Ascending aorta (tissue), 2 donors: ENCODE measurements around the gene PTPRK. TPM values are rescaled to one million over a fixed set of nuclear protein-coding genes. Genes with fewer than 3 reads are reported as not detected.
A peak's percentile ranks its signal among the peaks of the same experiment; 100 is the strongest.

ENCODE experiments used
- DNase-seq, 2 donors: peaks; one replicate each; pipeline ENCODE4 v3.0.0-alpha.2; 2019; ENCODE audit warnings: low spot score in 2 of 2
- H3K27ac ChIP-seq, 2 donors: fragments of 200-600 bp; sonication (generic); one replicate each; pipeline ENCODE4 v1.5.1; 2016 to 2017; ENCODE audit warnings: mild to moderate bottlenecking in 1 of 2
- H3K27me3 ChIP-seq: fragments of 200-600 bp; sonication (generic); one replicate; pipeline ENCODE4 v1.5.1; 2017
- H3K36me3 ChIP-seq, 2 donors: fragments of 200-600 bp; sonication (generic); one replicate each; pipeline ENCODE4 v1.5.1; 2016
- H3K4me1 ChIP-seq, 2 donors: fragments of 200-600 bp; sonication (generic); one replicate each; pipeline ENCODE4 v1.5.1; 2016 to 2017; ENCODE audit warnings: mild to moderate bottlenecking in 1 of 2
- H3K4me3 ChIP-seq, 2 donors: fragments of 200-600 bp; sonication (generic); one replicate each; pipeline ENCODE4 v1.5.1; 2016 to 2017; ENCODE audit warnings: mild to moderate bottlenecking in 1 of 2
- H3K9me3 ChIP-seq, 2 donors: fragments of 200-600 bp; sonication (generic); one replicate each; pipeline ENCODE4 v1.5.1; 2016
- CTCF ChIP-seq, 3 experiments: fragments of 200-600 bp in 2 of 3; fragments of 450-650 bp in 1 of 3; sonication (generic) in 2 of 3; IDR thresholded peaks; one replicate each; pipeline ENCODE4 v1.5.1; 2016 to 2019; ENCODE audit warnings: antibody characterized with exemption in 3 of 3, mild to moderate bottlenecking in 1 of 3, moderate library complexity in 1 of 3
- intact Hi-C: fragments of 100-400 bp; cut with DNase I; formaldehyde crosslinking; loops from one replicate; pipeline ENCODE4 v1.15.1; 2023
- total RNA-seq: library from RNA; depleted of rRNA; stranded (reverse); fragments of >200 nt; gene quantifications from one replicate; pipeline ENCODE4 v1.1.0, GENCODE V29; 2016

The PTPRK gene
- total RNA-seq, 1 donor from 2014 or later, result 73.1 TPM

DNA sequence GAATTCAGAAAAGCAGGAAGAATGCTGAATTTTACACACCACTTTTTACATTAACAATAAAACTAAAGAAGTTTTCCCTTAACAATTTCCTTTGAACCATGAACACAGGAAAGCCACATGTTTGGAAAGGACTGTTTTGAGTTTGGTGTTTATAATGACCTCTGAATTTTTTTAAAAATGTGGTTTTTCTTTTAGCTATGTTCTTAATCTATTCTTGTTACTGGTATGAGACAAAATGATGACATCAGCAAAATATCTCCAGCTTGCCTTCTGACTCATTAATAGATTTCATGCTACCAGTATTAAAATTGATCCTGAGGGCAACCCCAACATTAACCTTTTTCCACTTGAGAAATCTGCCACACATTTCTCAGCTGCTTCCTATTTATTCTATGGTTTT, 402.0 kb downstream of the PTPRK start:
- no peak for DNase-seq
- Histone ChIP-seq H3K9me3 (no peaks in the 10 kb centered on the region), H3K4me3 (no peak overlapping the region), H3K27me3 (no peaks in the 10 kb centered on the region), H3K27ac (no peak overlapping the region), H3K36me3 (no peaks in the 10 kb centered on the region), H3K4me1 (no peaks in the 10 kb centered on the region)
- no peak for TF ChIP-seq CTCF (IDR thresholded peaks at IDR 0.05)
- intact Hi-C loops, result no loop called here

DNA sequence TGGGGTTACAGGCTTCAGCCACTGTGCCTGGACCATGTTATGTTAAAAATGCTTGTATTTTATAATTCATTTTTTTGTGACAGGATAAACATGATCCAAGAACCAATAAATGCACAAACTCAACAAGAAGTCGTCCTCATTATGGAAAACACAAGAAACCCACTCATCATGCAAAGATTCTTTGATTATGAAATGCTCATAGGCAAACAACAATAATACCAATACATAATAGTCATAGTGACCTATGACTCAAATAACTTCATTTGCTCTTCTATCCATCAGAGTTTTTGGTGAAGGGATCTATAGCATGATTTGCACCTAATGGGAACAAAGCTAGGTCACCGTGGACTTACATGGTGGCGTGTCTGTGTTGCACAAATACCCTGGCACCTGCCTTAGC, 402.5 kb downstream of the PTPRK start:
- H3K4me1 ChIP-seq, result peaks cover 0 to 1% of the 10 kb centered on the region in 2 donors
- H3K27ac ChIP-seq, result no peak overlapping the region
- intact Hi-C loops, result no loop called here
- no peaks in the 10 kb centered on the region for H3K36me3 ChIP-seq
- no peak for DNase-seq
- H3K27me3 ChIP-seq, result no peaks in the 10 kb centered on the region
- no peaks in the 10 kb centered on the region for H3K9me3 ChIP-seq
- H3K4me3 ChIP-seq, result no peak overlapping the region
- no peak for TF ChIP-seq CTCF (IDR thresholded peaks at IDR 0.05)

- peaks cover 0 to 3% of the 10 kb centered on the region in 2 donors for H3K4me1 ChIP-seq
- no peak overlapping the region for H3K27ac ChIP-seq
- no peaks in the 10 kb centered on the region for H3K27me3 ChIP-seq
- H3K9me3 ChIP-seq, result no peaks in the 10 kb centered on the region
- no peak overlapping the region for H3K4me3 ChIP-seq
- no peak for DNase-seq
- H3K36me3 ChIP-seq, result no peaks in the 10 kb centered on the region
- TF ChIP-seq CTCF (IDR thresholded peaks at IDR 0.05), result no peak
- intact Hi-C loops, result no loop called here
Measured at GRCh38 chr6:128114164-128114563, 406.2 kb downstream of the PTPRK start.

DNA sequence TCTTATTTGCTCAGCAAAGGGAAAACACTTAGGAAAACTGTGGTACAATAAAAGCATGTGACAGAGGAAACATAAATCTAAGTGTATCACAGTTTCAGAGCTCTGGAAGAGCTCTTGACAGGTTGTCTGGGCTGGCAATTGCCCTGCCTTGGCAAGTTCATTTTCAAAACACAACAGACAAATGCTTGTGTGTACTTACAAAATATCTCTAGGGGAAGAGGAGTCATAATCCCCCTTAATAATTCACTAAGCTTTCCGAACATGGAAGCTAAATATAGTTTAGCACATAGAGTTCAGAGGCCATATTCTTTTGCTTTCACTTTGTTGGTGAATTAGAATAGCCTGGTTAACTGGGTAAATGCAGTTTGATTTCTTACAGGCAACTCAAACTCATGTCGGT, 407.9 kb downstream of the PTPRK start:
- TF ChIP-seq CTCF (IDR thresholded peaks at IDR 0.05), result no peak
- no peak for DNase-seq
- Histone ChIP-seq H3K4me3 (peak overlapping the region; percentile 43 to 48), H3K4me1 (peaks cover 0 to 3% of the 10 kb centered on the region in 2 donors), H3K9me3 (no peaks in the 10 kb centered on the region), H3K36me3 (no peaks in the 10 kb centered on the region), H3K27me3 (no peaks in the 10 kb centered on the region), H3K27ac (no peak overlapping the region)
- intact Hi-C loops, result no loop called here

DNA sequence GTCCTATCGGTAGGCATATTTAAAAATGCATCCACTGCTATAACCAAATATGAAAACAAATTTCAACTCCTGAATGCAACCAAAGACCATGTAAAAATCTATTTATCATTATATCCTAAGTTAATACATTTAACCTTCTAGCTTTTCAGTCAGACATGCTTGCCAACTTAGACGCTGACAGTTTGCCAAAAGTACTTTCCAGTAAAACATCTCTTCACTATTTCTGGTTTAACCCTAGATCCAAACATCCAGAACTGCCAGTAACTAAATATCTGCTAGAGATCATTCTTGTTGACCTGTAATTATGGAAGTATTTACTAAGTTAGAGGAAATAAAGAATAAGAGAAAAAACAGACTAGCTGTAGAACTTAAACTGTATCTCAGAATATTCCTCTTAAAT, 409.3 kb downstream of the PTPRK start:
- H3K9me3 ChIP-seq, result no peaks in the 10 kb centered on the region
- no peaks in the 10 kb centered on the region for H3K36me3 ChIP-seq
- no peak for TF ChIP-seq CTCF (IDR thresholded peaks at IDR 0.05)
- no peak overlapping the region for H3K4me3 ChIP-seq
- intact Hi-C loops, result no loop called here
- H3K4me1 ChIP-seq, result peaks cover 0 to 3% of the 10 kb centered on the region in 2 donors
- H3K27me3 ChIP-seq, result no peaks in the 10 kb centered on the region
- H3K27ac ChIP-seq, result no peak overlapping the region
- DNase-seq, result no peak

GRCh38 chr6:128107682-128108081, 412.7 kb downstream of the PTPRK start:
- Histone ChIP-seq H3K36me3 (no peaks in the 10 kb centered on the region), H3K27me3 (no peaks in the 10 kb centered on the region), H3K9me3 (no peaks in the 10 kb centered on the region), H3K27ac (no peak overlapping the region), H3K4me3 (no peak overlapping the region), H3K4me1 (no peaks in the 10 kb centered on the region)
- intact Hi-C loops, result no loop called here
- no peak for TF ChIP-seq CTCF (IDR thresholded peaks at IDR 0.05)
- DNase-seq, result no peak
